GM18519 (cell line): ENCODE measurements around the gene FHIT.
"Not testable (repeated sequence)": the region's sequence is repeated elsewhere in the genome, so short reads cannot be mapped to it uniquely, and the experiment has no call there.

Experiments used
- ATAC-seq: cut with Tn5 transposase; IDR thresholded peaks from one replicate; pipeline ENCODE4 v1.9.1; 2021; ENCODE audit warnings: mild to moderate bottlenecking, moderate library complexity; ENCODE audit not compliant: unreplicated experiment, low FRiP score

The FHIT gene

DNA sequence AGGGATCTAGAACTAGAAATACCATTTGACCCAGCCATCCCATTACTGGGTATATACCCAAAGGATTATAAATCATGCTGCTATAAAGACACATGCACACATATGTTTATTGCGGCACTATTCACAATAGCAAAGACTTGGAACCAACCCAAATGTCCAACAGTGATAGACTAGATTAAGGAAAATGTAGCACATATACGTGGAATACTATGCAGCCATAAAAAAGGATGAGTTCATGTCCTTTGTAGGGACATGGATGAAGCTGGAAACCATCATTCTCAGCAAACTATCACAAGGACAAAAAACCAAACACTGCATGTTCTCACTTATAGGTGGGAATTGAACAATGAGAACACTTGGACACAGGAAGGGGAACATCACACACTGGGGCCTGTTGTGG lies 711.9 kb downstream of the FHIT start:
- not testable (repeated sequence) for ATAC-seq

DNA sequence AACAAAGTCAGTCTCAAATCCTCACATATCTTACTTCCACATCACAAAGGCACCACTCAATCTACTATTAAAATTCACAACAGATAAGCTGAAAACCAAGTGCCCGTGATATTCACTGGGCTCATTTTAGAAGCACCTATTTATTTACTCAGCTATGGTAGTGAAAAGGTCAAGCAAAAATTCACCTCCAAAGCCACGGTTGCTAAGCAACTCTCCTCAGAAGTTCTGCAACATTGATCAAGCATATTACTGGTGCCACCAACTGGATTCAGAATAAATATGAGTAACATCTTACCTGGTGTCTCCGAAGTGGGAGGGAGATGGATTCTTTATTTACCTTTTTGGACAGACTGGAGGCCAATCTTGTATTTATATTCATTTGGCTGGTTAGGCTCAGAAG lies 714.8 kb downstream of the FHIT start:
- ATAC-seq: no peak

DNA sequence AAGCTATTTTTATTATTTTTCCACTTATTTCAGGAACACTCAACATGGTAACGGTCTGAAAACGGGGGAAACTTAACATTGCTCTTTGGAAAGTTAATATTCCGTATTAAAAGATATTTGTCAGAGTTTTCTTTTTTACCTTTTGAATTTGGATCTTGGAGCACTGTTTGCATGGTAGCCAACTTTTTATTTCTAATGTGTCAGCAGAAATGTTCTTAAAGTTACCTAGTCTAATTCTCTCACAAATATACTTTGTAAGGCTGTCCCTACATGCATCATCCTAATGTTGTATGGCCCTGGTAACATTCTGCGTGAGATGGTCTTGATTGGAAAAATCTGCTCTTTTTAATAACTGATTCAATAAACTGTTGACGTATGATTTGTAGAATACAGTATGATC lies 719.5 kb downstream of the FHIT start:
- no peak for ATAC-seq

DNA sequence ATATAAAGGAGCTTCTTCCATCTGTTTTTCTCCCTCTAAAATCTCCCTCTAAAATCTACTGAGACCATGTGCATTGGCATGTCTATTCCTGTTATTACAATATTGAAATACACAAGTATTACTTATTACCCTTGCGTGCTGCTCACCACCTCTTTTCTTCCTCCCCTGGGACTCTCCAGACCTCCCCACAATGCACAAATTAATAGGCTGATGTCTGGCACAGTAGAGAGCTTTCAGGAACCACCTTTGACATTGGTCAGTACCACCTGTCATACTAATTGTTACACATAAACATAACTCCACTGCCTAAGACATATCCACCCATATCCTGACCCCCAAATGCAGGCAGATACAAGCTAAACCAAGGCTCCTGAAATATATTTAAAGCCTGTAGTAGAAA lies 722.6 kb downstream of the FHIT start:
- no peak for ATAC-seq

DNA sequence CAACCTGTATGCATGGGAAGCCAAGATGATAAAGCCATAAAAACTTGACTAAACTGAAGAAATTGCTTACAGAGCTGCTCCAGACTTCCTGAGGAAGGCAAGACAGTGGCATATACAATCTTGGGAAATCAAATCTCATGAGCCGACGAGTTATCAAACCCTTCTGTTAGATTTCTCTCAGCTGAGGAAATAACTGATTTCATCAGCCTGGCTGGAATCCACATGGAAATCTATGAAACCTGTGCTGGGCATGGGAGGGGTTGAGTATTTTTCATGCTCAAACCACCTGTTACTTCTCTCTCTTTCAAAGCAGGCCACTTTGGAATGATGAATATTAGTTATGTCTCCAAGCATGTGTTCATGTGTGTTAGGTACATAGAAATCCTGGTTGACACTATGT lies 727.7 kb downstream of the FHIT start:
- no peak for ATAC-seq

DNA sequence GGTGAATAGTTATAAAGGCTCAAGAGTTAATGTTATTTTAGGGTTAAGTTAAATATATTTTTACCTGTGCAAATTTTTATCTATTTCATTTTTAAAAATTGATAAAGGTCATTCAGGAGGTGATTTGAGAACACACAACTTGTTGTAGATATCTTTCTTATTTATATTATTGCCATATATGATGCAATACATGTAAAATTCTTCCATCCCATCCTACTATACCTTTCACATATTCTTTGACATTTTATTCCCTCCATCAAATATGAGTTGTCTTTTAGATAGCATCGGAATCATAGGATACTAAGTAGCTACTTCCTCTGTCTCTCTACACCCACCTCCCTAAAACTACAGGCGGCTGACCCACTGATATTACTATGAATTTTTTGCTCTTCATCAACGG lies 734.1 kb downstream of the FHIT start:
- ATAC-seq: no peak

DNA sequence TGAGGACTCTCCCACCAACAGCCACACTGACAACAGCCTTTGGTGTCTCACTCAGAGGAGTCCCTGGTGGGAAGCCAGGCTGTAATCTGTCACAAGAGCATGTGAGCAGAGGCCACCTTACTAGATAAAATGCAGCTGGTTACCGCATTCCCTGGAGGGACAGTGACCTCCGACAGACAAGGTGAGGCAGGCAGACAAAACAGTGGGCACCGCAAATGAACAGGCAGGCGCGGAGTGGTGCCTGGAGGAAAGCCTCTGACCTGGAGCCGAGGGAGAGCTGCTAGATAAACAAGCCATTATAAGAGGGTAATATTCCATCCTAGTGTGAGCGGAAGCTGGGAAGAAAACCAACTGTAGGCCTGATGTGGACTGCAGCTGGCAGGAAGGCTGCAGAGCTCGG lies 736.4 kb downstream of the FHIT start:
- ATAC-seq: no peak

DNA sequence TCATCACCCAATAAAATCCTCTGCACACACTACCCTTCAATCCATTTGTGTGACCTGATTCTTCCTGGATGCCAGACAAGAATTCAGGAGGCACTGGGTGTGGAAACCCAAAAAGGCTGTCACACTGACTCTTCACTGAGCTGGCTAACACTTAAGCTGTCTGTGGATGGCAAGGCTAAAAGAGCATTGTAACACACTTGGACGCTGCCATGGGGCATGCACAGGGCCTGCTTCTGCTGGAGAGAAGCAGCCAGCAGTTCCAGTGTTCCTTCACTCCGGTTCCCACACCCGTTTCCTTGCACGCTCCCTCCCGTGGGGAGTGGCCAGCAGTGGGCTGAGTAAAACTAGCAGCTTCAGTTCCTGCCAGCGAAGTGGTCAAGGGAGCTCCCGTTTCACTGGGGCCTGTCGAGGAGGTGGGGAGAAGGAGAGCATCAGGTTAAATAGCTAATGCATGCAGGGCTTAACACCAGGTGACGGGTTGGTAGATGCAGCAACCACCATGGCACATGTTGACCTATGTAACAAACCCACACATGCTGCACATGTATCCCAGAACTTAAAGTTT lies 737.1 kb downstream of the FHIT start:
- no peak for ATAC-seq

DNA sequence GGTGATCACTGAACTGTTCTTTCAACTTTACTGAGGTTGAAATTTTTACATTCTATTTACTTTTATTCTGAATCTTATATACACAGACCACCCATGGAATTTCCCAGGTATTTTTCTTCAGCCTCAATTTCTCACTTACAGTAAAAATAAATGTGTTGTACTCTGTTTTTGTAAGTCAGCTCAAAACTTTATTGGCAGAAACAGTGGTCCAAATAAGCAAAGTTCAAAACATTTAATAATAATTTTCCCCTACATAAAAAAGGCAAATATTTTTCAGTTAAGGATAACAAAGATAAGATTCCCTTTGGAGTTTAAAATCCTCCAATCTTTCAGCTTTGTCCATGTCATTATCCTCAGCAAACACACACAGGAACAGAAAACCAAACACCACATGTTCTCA lies 738.0 kb downstream of the FHIT start:
- ATAC-seq: no peak

DNA sequence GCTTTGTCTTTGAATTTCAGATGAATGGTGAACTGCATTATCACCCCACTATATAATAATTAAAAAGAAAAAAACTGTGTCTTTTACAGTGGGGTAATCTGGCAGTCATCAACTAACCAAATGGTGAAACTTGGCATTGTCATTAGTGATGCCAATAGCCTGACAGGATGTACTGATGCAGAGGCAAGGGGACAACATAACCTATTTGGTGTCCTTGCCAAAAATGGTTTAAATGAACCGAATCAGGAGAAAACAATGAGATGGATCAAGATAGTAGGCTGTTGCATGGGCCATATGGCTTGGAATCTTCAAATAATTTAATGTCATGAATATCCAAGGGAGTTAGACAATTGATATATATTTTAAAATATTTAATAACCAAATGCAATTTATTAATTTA lies 738.7 kb downstream of the FHIT start:
- ATAC-seq: no peak

DNA sequence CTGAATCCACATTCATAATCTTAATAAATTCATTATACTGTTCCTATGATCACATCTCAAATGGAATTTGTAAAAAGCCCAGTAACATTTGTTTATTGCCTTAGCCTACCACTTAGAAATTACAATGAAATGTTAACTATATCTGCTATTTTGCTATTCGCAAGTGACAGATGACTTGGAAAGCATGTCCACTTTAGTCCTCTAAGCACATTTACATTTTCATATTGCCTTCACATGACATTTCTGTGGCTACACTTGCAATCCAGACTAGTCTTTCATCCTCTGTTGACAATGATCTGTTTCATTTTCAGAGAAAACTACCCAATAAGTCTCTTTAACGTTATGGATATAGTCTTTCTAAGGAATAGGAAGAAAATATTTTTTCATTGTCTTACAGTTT lies 741.8 kb downstream of the FHIT start:
- ATAC-seq: no peak

DNA sequence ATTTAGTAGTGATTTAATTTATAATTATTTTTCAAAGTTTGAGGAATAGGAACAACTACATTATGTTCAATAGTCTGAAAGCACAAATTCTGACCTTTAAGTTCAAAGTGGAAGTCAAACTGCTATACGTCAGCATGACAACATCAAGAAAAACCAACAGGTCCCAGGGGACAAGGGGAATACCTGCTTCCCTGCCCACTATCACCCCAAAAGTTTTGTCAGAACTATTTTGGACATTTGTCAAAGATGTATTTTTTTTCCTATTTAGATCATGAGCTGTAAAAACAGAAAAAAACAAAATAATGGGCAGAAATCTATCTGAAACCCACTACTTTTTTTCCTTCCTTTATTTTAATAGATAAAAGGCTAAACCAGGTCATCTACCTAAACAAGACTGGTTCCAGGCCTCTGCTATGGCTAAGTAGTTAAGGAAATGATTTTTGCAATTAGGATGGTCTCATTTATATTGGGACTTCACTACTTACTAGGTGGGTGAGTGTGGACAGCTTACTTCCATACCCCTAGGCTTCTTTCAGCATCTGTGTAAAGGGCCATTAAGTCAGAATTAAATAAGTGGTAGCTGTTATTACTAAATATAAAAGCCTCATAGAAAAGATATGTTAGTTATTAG lies 746.3 kb downstream of the FHIT start:
- no peak for ATAC-seq

DNA sequence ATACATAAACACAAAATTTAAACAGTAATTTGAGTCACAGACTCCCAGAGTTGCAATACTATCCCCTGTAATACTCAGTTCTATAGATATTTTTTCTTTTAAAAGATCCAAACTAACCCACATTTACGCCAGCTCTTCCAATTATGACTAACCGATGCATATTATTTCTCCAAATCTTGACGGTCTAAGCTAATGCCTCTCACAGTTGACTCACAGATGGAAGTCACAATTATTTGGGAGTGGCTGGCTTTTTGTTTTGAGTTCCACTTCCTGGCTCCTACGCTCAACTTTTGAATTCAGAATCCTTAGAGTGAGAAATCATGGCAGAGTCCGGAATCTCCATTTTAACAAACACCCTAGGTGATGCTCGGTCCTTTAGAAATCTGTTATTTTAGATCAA lies 749.9 kb downstream of the FHIT start:
- ATAC-seq: no peak

DNA sequence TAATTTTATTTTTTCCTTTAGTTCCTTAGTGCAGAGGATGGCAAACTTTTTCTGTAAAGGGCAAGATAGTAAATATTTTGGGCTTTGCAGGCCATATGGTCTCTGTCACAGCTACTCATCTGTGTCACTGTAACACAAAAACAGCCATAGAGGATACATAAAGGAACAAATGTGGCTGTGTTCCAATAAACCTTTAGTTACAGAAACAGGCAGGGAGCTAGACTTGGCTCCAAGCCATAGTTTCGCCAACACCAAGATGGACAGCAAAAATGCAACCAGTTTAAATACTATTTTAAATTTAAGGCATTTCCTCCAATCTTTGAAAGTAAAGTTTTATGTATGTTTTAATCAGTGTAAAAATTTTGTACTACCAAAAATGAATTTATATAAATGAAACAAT lies 753.4 kb downstream of the FHIT start:
- no peak for ATAC-seq

DNA sequence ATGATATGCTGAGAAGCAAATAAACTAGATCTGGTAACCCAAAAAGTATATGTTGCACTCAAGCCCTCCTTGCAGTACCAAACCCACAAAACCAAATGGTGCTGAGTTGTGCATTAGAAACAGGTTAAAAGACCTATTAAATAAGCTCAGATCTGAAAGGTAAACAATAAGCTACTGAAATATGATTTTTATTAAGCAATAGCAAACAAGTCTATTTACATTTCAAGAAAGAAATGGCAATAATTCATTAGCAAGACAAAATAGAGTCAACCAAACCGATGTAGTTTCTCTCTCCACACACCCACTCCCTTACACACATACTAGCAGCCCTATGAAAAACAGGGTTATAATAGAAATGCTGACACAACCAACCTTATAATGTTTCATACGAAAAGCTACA lies 760.3 kb downstream of the FHIT start:
- ATAC-seq: no peak

DNA sequence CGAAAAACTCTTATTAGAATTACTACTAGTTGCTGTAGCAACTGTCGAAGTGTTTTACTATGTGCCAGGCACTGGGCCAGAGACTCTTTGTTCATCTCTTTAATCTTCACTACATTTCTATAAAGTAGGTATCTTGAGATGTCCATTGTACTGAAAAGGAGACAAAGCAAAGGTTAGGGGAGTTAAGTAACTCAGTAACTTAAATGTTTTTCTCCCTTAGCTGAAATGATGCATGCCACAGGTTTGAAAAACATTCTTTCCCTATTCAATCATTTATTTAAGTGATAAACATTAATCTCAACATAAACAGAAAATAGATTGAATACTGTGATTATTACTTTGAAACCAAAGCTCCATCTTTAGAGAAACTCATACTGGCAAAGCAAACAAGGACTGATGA lies 776.2 kb downstream of the FHIT start:
- ATAC-seq: no peak

DNA sequence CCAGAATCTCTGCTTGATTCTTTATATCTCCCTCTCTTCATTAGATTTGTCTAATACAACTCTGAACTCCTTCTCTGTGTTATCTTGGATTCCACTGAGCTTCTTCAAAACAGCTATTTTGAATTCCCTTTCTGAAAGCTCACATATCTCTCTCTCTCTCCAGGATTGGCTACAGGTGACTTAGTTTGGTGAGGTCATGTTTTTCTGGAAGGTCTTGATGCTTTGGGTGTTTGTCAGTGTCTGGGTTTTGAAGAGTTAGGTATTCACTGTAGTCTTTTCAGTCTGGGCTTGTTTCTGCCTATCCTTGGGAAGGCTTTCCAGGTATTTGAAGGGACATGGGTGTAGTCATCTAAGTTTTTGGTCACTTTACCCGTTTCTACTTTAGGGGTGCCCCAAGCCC lies 781.8 kb downstream of the FHIT start:
- ATAC-seq: no peak

DNA sequence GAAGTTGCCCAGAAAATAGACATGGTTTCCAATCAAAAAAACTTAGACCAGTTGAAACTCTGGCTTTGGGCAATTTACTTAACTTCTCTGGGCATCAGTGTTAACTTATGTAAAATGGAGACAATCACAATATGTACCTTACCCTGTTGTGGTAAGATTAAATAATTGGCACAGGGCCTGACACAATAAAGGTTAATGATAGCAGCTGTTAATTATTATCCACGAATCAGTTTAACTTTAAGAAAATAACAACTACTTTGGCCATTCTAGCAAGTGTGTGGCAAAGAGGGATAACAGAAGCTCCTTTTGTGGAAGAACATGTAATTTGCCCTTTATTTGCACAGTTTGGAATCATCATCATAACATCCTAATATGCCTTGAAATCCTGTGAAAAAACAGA lies 787.6 kb downstream of the FHIT start:
- no peak for ATAC-seq

DNA sequence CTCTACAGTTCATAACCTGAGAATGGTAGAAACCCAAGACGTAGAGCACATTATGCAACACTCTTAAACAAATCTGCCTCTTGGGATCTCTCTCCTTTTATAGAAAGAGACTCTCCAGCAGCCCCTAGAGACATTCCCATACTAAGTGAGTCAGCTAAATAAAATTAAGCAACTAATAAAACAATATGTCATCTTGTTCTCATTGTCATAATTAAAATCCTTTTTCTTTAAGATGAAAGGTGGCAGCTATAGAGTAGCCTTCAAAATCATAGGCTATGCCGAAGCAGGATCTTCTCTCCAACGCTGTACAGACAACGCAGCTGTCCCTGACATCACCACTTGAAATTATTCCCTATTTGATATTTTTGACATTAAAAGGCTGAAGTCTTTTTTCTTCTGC lies 790.0 kb downstream of the FHIT start:
- ATAC-seq: no peak

DNA sequence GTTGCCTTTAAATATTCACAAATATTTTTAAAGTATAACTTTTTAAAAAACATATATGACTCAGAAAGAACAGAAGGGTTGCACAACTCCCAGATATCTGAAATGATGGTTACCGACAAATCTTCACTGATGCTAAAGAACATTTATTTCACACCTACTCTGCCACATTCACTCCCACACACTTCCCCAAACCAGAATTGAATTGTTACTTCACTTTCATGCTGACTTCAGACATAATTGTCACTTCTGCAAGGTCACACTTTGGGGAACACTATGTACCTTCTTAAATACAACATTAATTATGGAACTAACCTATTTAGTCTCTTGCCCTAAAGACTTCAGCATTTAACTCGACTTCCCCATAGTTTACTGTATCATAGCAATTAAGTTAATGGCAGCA lies 795.1 kb downstream of the FHIT start:
- ATAC-seq: no peak

DNA sequence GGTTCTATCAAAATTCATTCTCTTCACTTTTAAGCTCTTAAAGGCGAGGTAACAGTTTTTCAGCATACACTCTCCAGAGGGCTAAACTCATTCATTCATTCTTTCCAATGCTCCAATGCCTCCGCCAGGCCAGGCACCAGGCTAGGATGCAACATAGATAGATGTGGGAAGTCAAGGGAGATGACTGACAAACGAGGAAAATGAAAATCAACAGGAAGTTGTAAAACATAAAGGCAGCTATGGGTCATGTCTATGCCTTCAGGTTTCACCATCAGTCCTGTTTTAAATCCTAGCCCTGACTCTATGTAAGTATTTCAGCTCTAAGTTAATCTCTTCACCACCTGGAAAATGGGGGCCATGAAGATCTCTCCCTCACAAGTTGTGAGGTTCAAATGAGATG lies 797.9 kb downstream of the FHIT start:
- ATAC-seq: no peak

DNA sequence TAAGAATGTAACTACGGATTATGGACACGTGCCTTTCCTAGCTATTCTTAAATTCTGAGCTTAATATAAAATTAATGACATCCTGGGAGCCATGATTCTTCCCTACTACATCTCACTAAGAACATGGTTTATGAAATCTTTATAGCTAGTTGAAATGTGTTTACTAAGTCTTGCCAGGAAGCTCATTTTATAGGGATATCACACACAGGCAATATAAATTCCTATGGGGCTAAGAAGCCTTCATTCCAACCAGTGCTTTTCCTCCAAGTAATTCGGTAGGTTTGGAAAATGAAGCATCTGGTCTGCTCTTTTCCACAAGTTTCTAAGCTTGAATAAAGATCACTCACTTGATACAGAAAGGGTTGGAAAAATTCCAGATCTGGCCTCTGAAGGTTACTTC lies 802.6 kb downstream of the FHIT start:
- ATAC-seq: no peak

DNA sequence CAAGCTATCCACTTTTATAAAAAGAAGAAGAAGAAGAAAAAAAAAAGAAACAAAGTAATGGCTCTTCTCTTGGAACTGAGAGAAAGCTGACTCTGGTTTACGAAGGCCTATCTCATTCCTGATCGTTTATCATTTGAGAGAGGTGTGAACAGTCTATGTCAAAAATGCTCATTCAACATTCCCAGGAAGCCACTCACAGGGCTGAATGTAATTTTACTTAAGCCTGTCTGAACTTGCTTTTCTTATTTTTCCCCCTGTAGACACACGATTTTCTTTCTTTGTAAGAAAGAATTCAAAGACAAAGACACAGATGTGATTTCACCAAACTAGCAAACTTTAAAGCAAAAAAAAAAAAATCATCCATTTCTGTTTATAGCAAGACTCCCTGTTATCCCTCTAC lies 805.8 kb downstream of the FHIT start:
- ATAC-seq: no peak
